ENCODE measurements around the gene OMA1.

DNA sequence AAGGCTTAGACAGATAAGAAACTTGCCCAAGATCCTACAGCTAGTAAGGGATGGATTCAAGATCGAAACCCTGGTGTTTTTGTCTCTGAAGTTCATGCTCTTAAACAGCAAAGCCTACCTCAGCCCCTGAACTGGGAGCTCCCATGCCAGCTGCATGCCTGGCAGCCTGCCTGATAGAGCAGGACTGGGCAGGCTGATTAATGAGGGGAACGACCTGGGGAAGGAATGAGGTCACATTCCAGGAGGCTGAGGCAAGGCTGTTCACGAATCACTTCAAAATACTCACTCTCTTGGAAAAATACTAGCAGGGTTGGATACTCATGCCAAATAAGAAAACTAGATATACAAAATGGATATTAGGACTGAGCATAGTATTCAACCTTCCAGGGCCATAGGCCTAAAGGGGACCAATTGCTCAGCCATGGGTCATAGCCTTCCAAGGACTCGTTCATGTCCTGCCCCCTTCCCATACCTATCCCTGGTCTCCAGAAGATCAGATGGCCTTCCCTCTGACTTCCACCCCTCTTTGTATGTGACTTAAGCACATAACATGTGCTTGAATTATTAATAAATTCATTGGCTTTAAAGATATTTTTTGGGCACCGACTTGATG lies 46.1 kb upstream of the OMA1 start:
- TF ChIP-seq EZH2 (optimal IDR thresholded peaks at IDR 0.05; ENCODE audit: low read depth, low read length) = no peak
- TF ChIP-seq, protein P1, sequence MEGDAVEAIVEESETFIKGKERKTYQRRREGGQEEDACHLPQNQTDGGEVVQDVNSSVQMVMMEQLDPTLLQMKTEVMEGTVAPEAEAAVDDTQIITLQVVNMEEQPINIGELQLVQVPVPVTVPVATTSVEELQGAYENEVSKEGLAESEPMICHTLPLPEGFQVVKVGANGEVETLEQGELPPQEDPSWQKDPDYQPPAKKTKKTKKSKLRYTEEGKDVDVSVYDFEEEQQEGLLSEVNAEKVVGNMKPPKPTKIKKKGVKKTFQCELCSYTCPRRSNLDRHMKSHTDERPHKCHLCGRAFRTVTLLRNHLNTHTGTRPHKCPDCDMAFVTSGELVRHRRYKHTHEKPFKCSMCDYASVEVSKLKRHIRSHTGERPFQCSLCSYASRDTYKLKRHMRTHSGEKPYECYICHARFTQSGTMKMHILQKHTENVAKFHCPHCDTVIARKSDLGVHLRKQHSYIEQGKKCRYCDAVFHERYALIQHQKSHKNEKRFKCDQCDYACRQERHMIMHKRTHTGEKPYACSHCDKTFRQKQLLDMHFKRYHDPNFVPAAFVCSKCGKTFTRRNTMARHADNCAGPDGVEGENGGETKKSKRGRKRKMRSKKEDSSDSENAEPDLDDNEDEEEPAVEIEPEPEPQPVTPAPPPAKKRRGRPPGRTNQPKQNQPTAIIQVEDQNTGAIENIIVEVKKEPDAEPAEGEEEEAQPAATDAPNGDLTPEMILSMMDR (IDR thresholded peaks at IDR 0.05; ENCODE audit: low read length) = no peak
